Measurements from ENCODE around the gene CA11. TPM values are rescaled to one million over a fixed set of nuclear protein-coding genes. Genes with fewer than 3 reads are reported as not detected.

CA11 gene
- total and polyA plus RNA-seq, 9 of the 15 experiments (the other 6 are each of a cell fraction or from before 2014, with no cell fraction given): 2.9 to 19.9 (median 8.3) TPM

DNA sequence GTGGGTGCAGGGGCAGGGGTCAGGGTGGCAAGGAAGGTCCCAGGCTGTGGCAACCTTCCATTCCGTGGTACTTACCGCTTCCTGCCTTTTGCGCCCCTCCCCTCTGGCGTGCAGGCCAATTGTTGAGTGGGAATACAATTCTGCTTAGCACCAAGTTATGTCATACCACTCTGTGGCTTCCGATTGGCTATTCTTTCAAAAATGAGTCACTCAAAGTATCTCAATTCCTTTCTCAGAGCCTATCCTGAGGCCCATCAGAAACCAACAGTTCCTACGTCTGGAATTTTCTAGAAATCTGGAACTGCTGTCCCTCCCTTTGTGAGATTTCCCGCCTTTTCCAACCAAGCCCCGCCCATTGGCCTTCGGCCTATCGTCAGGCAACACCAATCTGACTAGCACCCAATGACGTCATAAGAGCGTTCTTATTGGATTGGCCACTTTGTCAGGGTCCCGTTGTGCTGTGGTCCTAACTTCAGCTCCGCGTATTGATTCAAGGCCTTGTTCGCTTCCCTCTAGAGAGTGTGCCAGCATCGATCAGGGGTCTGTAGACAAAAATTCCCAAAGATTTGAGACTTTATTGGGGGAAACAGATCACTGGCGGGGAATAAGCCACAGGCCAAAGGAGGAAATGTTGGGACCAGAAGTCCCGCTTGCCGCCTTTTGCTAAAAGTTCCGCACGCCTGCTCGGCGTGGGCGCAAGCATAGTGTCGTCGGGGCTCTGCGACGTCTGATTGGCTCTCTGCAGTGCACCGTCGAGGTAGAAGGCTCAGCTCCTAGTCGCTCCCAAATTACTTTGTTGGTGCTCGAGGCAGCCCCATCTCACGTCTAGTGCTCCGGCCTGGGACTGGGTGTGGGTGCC lies 15.1 kb upstream of the CA11 start (continued):
- TF ChIP-seq PHF8 (IDR thresholded peaks at IDR 0.05; ENCODE audit: borderline replicate concordance, low read length) (no peak), EP300 (IDR thresholded peaks at IDR 0.05; ENCODE audit: low read length) (peak; percentile 25; the same call in 1 of the 2 replicates), ZNF507 (tag; conservative IDR thresholded peaks at IDR 0.05) (no peak), BHLHE40 (IDR thresholded peaks at IDR 0.05; ENCODE audit: low read length) (peak; percentile 67), CREB1 (IDR thresholded peaks at IDR 0.05) (peak; percentile 89), CREB1 (CRISPR knock-in tag; IDR thresholded peaks at IDR 0.05) (peak; percentile 96), NR2C2 (CRISPR knock-in tag; IDR thresholded peaks at IDR 0.05) (no peak), NR2C2 (tag; IDR thresholded peaks at IDR 0.05) (peak; percentile 52; the same call in 1 of the 2 replicates), SMARCE1 (IDR thresholded peaks at IDR 0.05) (no peak), DPF2 (IDR thresholded peaks at IDR 0.05) (peak; percentile 48; the same call in 1 of the 2 replicates), TEAD1 (CRISPR knock-in tag; IDR thresholded peaks at IDR 0.05) (0 out of 4 replicates have a peak, but pooled peaks have one; percentile 29 to 46), GTF2F1 (IDR thresholded peaks at IDR 0.05; ENCODE audit: low read depth, low read length) (peak; percentile 84; the same call in 1 of the 2 replicates), NBN (IDR thresholded peaks at IDR 0.05; ENCODE audit: low read depth) (peak; percentile 98), EHMT2 (IDR thresholded peaks at IDR 0.05) (no peak), JUNB (CRISPR knock-in tag; conservative IDR thresholded peaks at IDR 0.05) (peak; percentile 94), ZNF79 (CRISPR knock-in tag; IDR thresholded peaks at IDR 0.05; ENCODE audit: low read depth) (no peak), JUND (IDR thresholded peaks at IDR 0.05; ENCODE audit: borderline replicate concordance, low read depth, low read length) (peak; percentile 94), JUND (tag; IDR thresholded peaks at IDR 0.05; ENCODE audit: borderline replicate concordance, low read depth, low read length) (peak; percentile 92), RFX5 (IDR thresholded peaks at IDR 0.05; ENCODE audit: low read depth, low read length) (peak; percentile 98), ZNF561 (CRISPR knock-in tag; conservative IDR thresholded peaks at IDR 0.05) (no peak), FOXJ2 (tag; IDR thresholded peaks at IDR 0.05) (0 out of 2 replicates have a peak, but pooled peaks have one; percentile 47)
- TF ChIP-seq, protein P1, sequence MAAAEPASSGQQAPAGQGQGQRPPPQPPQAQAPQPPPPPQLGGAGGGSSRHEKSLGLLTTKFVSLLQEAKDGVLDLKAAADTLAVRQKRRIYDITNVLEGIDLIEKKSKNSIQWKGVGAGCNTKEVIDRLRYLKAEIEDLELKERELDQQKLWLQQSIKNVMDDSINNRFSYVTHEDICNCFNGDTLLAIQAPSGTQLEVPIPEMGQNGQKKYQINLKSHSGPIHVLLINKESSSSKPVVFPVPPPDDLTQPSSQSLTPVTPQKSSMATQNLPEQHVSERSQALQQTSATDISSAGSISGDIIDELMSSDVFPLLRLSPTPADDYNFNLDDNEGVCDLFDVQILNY (CRISPR knock-in tag; IDR thresholded peaks at IDR 0.05): 0 out of 2 replicates have a peak, but pooled peaks have one; percentile 38
- TF ChIP-seq, protein P2, sequence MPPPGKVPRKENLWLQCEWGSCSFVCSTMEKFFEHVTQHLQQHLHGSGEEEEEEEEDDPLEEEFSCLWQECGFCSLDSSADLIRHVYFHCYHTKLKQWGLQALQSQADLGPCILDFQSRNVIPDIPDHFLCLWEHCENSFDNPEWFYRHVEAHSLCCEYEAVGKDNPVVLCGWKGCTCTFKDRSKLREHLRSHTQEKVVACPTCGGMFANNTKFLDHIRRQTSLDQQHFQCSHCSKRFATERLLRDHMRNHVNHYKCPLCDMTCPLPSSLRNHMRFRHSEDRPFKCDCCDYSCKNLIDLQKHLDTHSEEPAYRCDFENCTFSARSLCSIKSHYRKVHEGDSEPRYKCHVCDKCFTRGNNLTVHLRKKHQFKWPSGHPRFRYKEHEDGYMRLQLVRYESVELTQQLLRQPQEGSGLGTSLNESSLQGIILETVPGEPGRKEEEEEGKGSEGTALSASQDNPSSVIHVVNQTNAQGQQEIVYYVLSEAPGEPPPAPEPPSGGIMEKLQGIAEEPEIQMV (tag; conservative IDR thresholded peaks at IDR 0.05; ENCODE audit: low read depth): no peak
- TF ChIP-seq, protein P3, sequence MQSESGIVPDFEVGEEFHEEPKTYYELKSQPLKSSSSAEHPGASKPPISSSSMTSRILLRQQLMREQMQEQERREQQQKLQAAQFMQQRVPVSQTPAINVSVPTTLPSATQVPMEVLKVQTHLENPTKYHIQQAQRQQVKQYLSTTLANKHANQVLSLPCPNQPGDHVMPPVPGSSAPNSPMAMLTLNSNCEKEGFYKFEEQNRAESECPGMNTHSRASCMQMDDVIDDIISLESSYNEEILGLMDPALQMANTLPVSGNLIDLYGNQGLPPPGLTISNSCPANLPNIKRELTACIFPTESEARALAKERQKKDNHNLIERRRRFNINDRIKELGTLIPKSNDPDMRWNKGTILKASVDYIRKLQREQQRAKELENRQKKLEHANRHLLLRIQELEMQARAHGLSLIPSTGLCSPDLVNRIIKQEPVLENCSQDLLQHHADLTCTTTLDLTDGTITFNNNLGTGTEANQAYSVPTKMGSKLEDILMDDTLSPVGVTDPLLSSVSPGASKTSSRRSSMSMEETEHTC (IDR thresholded peaks at IDR 0.05): no peak
- TF ChIP-seq, protein P4, sequence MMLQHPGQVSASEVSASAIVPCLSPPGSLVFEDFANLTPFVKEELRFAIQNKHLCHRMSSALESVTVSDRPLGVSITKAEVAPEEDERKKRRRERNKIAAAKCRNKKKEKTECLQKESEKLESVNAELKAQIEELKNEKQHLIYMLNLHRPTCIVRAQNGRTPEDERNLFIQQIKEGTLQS (IDR thresholded peaks at IDR 0.05): peak; percentile 100
- TF ChIP-seq, protein P4 (CRISPR knock-in tag; conservative IDR thresholded peaks at IDR 0.05): peak; percentile 94

Measured in K562 (cell line).